MCF 10A (cell line): ENCODE measurements around the gene LECT2. TPM values are rescaled to one million over a fixed set of nuclear protein-coding genes. Genes with fewer than 3 reads are reported as not detected.

Experiments
- BruUV-seq: library from RNA; stranded (reverse); fragments of 400-500 nt; replicated peaks from 2 replicates; lab custom pipeline; 2021; lab: Mats Ljungman, UMichigan
- CTCF ChIA-PET: fragments of 300-600 bp; sonication (Branson Sonifier 250); formaldehyde crosslinking; extraction: SDS; loops from one replicate; lab custom pipeline; 2021; ENCODE audit warnings: antibody characterized with exemption, inconsistent platforms; lab: Yijun Ruan, JAX
- POLR2A ChIA-PET: fragments of 300-600, 350-650 bp; sonication (Branson Sonifier 250); formaldehyde crosslinking; extraction: SDS; loops from one replicate; lab custom pipeline; 2020; ENCODE audit warnings: antibody characterized with exemption, inconsistent platforms; lab: Yijun Ruan, JAX
- DNase-seq: peaks from one replicate; pipeline ENCODE4 v3.0.0-alpha.2; 2018; ENCODE audit not compliant: unreplicated experiment
- H3K27ac Mint-ChIP-seq: one replicate; pipeline ENCODE4 v1.8.0; 2022; ENCODE audit warnings: mild to moderate bottlenecking, low read depth, mixed read lengths; ENCODE audit not compliant: unreplicated experiment
- H3K27me3 Mint-ChIP-seq: one replicate; pipeline ENCODE4 v1.8.0; 2022; ENCODE audit warnings: mixed read lengths; ENCODE audit not compliant: insufficient read depth, unreplicated experiment
- H3K36me3 Mint-ChIP-seq: one replicate; pipeline ENCODE4 v1.8.0; 2022; ENCODE audit warnings: mild to moderate bottlenecking, moderate library complexity, mixed read lengths; ENCODE audit not compliant: insufficient read depth, unreplicated experiment
- H3K4me1 Mint-ChIP-seq: one replicate; pipeline ENCODE4 v1.8.0; 2022; ENCODE audit warnings: mixed read lengths; ENCODE audit not compliant: insufficient read depth, unreplicated experiment
- H3K4me3 Mint-ChIP-seq: one replicate; pipeline ENCODE4 v1.8.0; 2022; ENCODE audit warnings: mild to moderate bottlenecking, moderate library complexity, mixed read lengths; ENCODE audit not compliant: unreplicated experiment
- H3K9me3 Mint-ChIP-seq: one replicate; pipeline ENCODE4 v1.8.0; 2022; ENCODE audit warnings: mixed read lengths; ENCODE audit not compliant: unreplicated experiment
- CTCF ChIP-seq: fragments of 200-600 bp; IDR thresholded peaks from one replicate; pipeline ENCODE4 v1.8.0; 2022; ENCODE audit warnings: antibody characterized with exemption, mild to moderate bottlenecking; ENCODE audit not compliant: unreplicated experiment
- intact Hi-C: fragments of 100-400 bp; cut with micrococcal nuclease; formaldehyde crosslinking; loops from 2 replicates; pipeline ENCODE4 v1.14.1; 2022
- total RNA-seq: library from RNA; stranded (reverse); gene quantifications from 2 replicates; pipeline ENCODE4 v1.2.3, GENCODE V29; 2022

Gene LECT2
- total RNA-seq, 1 experiment from 2014 or later = not detected

GRCh38 chr5:135976216-135976615 lies 21.4 kb upstream of the LECT2 start:
- Mint-ChIP-seq H3K27me3 (no peaks in the 10 kb centered on the region), H3K4me1 (peaks cover 23% of the 10 kb centered on the region), H3K4me3 (no peak overlapping the region), H3K27ac (no peak overlapping the region), H3K9me3 (peaks cover 8% of the 10 kb centered on the region), H3K36me3 (no peaks in the 10 kb centered on the region)
- TF ChIP-seq CTCF = no peak
- intact Hi-C loops = no loop called here
- no peak for DNase-seq
- CTCF ChIA-PET = interaction anchor here (0.6 to 1.1 kb wide), 4 partner anchors 9 to 1044 kb away, joined by 3 to 6 read pairs (median 3); no protein-coding TSS in a partner anchor
- POLR2A ChIA-PET = interaction anchor here (1.0 to 5.0 kb wide), 5 partner anchors 10 to 58 kb away, joined by 3 to 23 read pairs (median 4); no protein-coding TSS in a partner anchor
- no TSS peak for BruUV-seq

GRCh38 chr5:135975122-135975521 lies 20.3 kb upstream of the LECT2 start:
- H3K4me1 Mint-ChIP-seq = peaks cover 23% of the 10 kb centered on the region
- peaks cover 8% of the 10 kb centered on the region for H3K9me3 Mint-ChIP-seq
- POLR2A ChIA-PET = interaction anchor here (0.8 to 5.0 kb wide), 5 partner anchors 14 to 61 kb away, joined by 4 to 23 read pairs (median 5); no protein-coding TSS in a partner anchor
- BruUV-seq = no TSS peak
- CTCF ChIA-PET = interaction anchor here (0.6 to 1.1 kb wide), 6 partner anchors 12 to 238 kb away, joined by 3 to 5 read pairs (median 3); no protein-coding TSS in a partner anchor
- H3K27me3 Mint-ChIP-seq = no peaks in the 10 kb centered on the region
- TF ChIP-seq CTCF = no peak
- H3K36me3 Mint-ChIP-seq = no peaks in the 10 kb centered on the region
- intact Hi-C loops = no loop called here
- H3K4me3 Mint-ChIP-seq = no peak overlapping the region
- H3K27ac Mint-ChIP-seq = no peak overlapping the region
- DNase-seq = no peak

- CTCF ChIA-PET = interaction anchor here (0.5 to 1.9 kb wide), 5 partner anchors 29 to 89 kb away, joined by 3 to 7 read pairs (median 4); no protein-coding TSS in a partner anchor
- H3K4me3 Mint-ChIP-seq = no peak overlapping the region
- peaks cover 23% of the 10 kb centered on the region for H3K4me1 Mint-ChIP-seq
- H3K36me3 Mint-ChIP-seq = no peaks in the 10 kb centered on the region
- H3K9me3 Mint-ChIP-seq = peaks cover 8% of the 10 kb centered on the region
- intact Hi-C loops = no loop called here
- POLR2A ChIA-PET = interaction anchor here (1.2 to 5.0 kb wide), 8 partner anchors 13 to 98 kb away, joined by 3 to 23 read pairs (median 5); no protein-coding TSS in a partner anchor
- DNase-seq = no peak
- no TSS peak for BruUV-seq
- no peaks in the 10 kb centered on the region for H3K27me3 Mint-ChIP-seq
- TF ChIP-seq CTCF = no peak
- H3K27ac Mint-ChIP-seq = no peak overlapping the region
Observed at GRCh38 chr5:135974021-135974600, 19.3 kb upstream of the LECT2 start.

- no peaks in the 10 kb centered on the region for H3K27me3 Mint-ChIP-seq
- H3K9me3 Mint-ChIP-seq = peaks cover 12% of the 10 kb centered on the region
- ChIA-PET POLR2A (interaction anchor here (1.3 to 5.0 kb wide), 7 partner anchors 12 to 99 kb away, joined by 3 to 23 read pairs (median 5); no protein-coding TSS in a partner anchor), CTCF (interaction anchor here (0.5 to 1.9 kb wide), 5 partner anchors 12 to 201 kb away, joined by 4 to 7 read pairs (median 5); no protein-coding TSS in a partner anchor)
- H3K4me1 Mint-ChIP-seq = peaks cover 23% of the 10 kb centered on the region
- H3K4me3 Mint-ChIP-seq = no peak overlapping the region
- DNase-seq = peak; percentile 94
- no TSS peak for BruUV-seq
- no peak for TF ChIP-seq CTCF
- H3K27ac Mint-ChIP-seq = no peak overlapping the region
- intact Hi-C loops = no loop called here
- H3K36me3 Mint-ChIP-seq = no peaks in the 10 kb centered on the region
Observed at GRCh38 chr5:135973323-135974020, 18.7 kb upstream of the LECT2 start.
